HCEC 1CT (cell line): ENCODE data around the gene LRP1.

Experiments used
- DNase-seq: peaks from one replicate; pipeline ENCODE4 v3.0.0-alpha.2; 2017

The LRP1 gene

DNA sequence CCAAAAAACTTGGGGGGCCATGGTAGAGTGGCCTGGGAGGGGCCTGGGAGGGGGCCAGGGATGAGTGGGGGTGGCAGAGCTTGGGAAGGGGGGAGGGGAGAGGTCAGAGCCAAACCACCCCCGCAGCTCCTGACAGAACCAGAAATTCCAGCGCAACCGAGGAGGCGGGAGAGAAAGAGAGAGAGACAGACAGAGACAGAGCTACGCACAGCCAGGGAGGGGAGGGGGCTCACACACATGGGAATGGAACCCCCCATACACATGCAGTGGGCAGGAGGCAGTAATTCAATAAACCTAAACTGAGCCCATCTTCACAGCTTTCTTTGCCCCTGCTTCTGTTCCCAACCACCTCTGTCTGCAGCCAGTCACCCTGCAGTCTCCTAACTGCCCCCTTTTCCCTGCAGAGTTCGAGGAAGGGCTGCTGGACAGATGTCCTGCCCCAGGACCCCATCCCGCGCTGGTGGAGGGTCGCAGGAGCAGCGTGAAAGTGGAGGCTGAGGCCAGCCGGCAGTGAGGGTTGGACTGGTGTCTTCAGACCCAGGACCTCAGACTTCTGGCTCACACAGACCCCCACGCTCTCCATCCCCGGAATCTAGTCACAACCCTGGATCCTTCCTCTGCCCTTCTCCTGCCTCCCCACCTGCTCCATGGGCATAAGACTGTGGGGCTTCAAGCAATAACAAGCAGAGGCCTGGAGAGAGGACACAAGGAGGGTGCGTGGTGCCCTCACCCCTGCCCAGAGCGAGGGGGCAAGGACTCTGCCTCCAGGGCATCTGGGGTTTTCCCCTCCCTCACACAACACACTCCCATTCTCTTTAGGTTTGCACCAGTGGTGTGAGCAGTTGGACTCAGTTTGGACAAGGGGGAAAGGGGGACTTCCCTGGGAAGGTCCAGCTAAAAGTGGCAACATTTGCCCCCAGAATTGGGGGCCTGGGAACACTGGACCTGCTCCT lies 33.8 kb upstream of the LRP1 start:
- no peak for DNase-seq

DNA sequence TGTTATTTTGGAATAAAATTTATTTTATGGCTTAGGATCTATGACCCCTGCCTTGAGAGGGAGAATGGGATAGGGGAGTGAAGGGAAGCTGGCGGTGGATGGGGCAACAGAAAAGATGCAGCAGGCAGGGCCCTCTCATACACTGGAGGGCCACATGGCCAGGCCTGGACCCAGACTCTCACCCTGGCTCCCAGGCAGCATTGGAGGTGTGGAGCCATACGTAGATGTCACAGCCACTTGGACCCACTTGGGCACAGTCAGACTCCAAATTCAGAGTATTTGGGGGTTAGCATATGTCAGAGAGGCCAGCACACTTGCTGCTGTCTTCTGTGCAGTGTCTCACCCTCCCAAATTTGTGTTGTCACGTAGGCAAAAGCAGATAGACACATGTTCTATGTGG lies 32.8 kb upstream of the LRP1 start:
- DNase-seq: peak; percentile 2

DNA sequence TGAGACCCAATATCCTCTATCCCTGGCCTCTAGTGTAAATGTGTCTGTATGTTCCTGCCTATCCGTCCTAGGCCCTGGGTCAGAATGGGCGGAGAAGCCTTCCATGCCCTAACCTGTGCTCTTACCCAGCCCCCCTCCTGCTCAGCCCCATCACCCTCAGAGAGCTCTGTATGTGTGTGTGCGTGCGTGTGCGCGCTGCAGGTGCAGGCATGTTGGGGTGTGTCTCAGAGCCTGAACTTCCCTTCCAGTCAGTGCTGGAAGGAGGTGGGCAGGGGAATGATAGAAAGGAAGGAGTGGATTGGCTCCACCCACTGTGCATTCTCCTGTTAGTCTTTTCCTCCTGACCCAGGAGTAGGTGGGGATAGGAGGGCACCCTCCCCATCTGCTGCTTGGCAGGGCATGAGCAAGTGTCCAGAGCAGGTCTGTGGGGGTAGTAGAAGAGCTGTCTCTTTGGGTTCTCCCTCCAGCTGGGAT lies 32.1 kb upstream of the LRP1 start:
- DNase-seq: peak; percentile 13

DNA sequence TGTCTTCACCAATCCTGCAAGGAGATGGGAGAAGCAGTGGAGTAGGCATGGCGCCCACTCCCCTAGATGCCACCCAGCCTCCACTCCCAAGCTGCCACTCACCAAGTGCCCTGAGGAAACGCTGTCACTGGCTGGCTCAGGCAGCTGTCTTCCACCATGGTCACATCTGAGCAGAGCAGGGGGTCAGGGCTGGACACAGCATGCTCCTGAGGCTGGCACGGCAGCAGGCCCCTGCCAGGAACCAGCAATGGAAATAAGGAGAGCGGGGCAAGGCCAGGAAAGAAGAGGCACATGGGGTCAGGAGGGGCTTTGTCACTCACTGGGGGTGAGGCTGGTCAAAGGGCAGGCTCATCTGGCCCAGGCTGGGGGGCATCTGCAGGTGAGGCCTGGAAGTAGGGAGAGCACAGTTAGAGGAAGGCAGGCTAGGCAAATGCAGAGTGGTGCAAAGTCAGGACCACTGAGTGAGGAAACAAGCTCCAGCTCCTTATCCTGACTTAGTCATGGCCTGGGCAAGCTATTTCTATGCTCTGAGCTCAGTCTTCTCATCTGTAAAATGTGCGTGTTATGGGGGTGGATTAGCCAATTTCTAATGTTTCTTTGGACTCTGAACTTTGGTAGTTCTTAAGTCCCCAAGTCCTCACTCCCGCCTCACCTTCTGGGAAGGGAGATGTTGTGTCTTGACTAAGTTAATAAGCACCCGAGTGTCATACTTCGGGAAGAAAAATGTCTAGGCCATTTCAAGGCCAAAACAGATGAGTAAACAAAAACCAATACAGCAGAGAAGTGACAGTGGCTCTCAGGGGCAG lies 31.3 kb upstream of the LRP1 start:
- DNase-seq: no peak

DNA sequence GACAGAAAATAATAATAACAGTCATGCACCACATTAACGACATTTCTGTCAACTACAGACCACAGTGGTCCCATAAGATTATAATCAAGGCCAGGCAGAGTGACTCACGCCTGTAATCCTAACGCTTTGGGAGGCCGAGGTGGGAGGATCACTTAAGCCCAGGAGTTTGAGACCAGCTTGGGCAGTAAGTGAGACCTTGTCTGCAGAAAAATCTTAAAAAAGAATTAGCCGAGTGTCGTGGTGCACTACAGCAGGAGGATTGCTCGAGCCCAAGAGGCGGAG lies 30.8 kb upstream of the LRP1 start:
- DNase-seq: no peak

DNA sequence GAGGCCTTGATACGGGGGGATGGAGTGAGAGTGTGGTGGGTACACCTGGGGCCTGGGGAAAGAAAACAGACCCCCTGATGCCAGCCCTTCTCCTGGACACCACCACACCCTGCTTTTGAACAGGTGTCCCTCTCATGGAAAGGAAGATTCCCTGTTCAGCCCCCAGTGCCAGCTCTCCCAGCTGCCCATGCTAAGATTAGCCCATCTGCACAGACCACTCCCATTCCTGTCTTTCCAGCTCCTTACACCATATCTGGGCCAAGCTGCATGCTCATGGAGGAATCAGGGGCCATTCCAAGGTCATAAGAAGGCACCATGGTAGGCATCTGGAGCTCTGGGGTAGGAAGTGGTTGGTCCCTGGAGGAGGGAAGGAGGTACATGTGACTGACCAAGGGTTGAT lies 29.7 kb upstream of the LRP1 start:
- DNase-seq: no peak

DNA sequence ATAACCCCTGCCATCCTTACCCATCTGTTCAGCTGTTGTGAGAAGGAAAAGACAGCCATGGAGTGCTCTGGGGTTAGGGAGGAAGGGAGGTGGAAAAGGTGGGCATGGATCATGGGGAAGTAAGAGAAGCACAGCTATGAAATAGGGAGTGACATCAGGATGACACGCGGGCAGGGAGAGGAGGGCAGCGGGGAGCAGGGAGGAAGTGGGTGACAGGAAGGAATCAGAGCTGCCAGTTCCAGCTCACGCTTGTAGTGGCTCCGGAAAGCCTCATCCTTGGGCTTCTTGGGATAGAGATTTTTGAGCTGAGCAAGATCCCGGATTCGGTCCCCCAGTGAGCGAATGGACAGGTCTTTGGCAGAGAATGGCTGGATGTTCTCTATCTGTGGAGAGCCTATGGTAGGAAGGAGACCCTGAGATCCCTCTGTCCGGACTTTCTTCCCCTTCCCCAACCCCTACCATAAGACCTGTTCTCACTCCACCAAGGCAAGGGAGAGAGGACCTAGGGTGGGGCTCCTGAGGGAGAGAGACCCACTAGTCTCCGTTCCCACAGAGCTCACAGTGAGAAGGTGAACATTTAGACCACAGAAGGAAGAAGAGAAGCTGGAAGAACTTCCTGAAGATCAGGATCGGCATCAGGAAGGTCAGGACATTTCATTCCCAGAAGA lies 29.1 kb upstream of the LRP1 start:
- no peak for DNase-seq

DNA sequence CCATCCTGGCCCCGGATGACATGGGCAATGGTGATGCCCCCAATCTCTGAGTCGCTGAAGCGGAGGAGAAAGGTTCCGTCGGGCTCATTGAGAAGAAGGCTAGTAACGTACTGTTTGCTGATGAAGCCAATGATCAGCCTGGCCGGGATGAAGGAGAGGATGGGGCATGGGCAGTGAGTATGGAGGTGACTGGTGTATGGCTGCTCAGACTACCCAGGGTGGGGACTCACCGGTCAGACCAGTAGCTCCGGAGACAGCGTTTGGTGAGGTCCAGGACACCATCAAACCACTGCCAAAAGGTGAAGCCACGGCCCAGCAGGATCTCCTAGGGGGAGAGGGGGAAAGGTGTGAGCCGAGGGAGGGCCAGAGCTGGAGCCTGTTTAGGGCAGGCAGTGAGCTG lies 28.5 kb upstream of the LRP1 start:
- DNase-seq: no peak

DNA sequence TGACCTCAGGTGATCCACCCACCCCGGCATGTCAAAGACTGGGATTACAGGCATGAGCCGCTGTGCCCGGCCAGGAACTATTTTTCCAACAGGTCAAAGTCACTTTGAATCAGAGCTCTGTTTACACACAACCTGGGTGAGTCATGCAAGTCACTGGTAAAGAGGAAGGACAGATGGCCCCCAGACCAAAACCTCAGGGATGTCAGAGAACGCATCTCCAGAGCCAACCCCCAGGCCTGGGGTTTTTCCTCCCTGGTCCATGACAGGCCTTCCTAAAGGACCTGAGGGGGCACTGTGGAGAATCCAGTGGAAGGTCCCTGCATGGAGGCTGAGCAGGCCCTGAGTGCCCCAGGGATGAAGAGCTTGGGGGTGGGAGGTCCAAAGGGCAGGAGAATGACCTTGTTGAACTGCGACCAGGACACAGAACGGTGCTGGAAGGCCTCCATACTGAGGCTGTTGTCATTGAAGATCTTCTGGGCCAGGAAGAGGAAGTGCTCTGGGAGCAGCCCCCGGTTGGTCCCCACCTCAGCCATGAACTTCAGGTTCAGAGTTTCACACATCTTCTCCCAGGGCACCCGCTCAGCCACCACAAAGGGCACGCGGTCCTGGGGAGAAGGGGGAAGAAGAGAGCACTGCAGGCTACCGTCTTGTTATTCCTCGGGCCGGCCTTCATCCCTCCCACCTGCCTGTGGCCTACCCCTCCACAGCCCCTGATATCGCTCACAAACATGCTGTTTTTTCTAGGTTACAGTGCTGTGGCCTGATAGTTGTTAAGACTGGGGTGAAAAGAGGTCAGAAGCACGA lies 26.2 kb upstream of the LRP1 start:
- no peak for DNase-seq

DNA sequence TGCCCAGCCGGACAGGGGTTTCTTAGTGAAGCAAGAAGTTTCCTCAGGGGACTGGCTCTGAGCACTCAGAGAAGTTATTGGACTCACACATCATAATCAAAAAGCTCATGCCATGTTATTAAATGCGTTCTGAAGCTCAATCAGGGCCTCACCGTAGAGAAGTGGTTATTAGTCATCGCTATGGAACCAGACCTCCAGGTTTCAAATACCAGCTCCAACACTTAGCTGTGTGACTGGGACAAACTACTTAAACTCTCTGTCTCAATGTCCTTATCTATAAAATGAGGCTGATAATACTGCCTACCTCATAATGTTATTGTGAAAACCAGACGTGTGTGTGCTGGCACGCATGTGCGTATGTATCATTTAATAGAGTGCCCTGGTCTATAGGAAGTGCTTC lies 24.4 kb upstream of the LRP1 start:
- DNase-seq: no peak

DNA sequence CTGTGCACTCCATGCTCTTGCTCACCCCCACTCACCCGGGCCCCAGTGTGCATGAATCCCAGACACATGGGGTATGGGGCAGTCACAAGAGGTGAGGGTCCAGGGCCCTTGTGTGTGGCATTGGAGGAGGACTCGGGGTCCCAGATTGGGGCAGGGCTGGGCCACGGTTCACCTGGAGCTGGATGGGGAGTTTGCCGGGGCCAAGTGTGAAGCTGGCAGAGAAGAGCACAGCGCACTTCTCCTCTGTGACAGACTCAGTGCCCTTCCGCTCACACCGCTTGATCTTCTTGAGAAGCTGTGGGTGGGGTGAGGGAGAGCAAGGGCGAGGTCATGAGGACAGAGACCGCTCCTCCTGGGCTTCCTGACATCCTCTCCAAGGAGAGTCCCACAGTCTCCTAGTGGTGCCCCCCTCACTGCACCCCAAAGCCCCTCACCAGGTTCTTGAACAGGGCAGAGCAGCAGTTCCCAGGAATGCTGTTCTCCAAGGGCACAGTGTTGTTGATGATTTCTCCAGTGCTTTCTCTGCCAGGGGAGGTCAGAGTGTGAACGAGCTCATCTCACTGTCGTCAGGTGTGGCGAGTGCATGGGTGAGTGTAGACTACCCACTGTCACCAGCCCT lies 23.9 kb upstream of the LRP1 start:
- no peak for DNase-seq

DNA sequence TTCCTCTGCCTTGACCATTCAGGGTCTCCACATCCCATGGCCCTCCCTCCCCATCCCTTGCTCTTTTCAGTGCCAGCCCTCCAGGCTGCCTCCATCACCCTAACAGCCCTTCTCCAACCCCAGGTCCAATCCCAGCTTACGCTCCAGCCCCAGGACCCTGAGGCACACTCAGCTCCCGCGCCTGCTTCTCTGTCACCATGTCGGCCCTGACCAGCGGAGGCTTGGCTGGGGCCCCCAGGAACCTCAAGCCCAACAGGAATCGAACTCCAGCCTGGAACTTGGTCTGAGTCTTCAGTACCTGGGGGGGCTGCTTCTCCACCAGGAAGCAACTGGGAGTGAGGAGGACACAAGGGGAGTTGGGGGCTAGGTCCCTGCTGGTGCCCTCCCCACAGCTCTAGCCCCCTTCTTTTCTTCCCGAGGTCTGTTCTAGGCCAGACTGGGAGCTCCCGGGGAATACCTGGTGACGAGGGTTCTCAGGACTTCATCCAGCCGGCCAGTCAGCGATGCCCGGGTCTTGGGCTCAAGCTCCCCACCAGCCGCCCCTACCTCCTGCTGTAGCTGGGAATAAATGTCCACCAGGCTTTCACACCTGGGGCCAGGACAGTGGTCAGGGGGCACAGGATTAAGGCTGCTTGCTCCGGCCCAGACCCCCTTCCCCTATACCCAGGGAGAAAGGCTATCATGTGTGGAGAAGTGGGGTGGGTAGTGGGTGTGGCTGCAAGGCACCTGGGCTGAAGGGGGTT lies 23.1 kb upstream of the LRP1 start:
- DNase-seq: no peak

DNA sequence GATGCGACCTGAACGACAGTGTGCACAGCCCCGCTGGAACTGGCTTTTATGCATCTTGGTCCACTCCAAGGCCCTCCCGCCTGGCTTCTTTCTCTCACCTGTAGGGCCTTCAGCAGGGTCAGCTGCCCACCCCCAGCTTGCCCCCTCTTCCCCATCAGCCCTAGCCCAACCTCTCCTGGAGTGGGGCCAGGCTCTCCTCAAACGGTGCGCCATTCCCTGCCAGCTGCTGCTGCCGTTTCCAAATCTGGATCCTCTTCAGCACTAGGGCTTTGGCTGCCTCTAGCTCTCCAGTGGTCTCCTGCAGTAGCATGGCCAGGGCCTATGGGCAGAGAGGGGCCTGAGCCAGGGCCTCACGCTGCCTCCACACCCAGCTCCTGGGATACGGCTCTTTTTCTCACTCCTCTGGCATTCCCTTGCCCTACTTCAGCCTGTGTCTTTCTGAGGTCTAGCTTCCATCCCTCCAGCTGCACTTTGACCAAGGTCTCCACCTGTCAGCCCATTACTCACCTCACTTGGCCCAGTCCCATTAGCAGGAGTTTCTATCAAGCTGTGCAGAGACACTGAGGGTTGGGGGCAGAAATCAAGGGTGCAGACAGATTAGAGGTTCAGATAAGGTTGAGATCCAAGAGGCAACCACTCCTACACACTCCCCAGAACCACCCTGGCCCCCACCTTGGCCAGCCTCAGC lies 22.1 kb upstream of the LRP1 start:
- DNase-seq: no peak

DNA sequence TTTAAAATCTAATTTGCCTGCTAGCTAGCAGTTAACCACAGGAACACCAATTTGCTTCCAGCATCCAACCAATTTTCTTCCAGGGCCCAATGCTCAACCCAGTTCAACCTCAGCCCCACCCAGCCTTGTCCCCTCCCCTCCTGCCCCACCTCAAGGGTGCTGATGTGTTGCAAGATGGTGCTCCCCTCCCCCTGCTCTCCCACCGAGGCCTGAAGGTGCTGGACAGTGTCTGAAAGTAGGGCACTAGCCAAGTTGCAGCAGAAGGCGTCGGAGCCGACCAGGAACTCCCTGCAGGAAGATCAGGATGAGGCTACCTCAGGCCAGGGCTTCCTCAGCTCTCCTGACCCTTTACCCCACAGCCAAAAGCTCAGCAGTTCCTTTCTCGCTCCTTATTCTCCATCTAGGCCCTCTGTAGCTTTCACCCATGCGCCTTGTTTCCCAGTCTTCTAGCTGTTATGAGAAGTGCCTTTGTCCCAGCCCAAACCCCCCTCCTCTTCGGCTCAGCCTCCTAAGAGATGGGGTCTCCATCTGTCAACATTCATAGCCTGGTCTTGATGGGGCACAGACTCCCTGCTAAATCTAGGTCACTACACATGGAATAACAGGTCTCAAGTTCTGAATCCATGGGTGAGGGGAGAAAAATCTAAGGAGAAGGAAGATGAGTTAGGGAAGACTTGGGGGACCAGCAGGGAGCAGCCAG lies 20.7 kb upstream of the LRP1 start:
- no peak for DNase-seq

DNA sequence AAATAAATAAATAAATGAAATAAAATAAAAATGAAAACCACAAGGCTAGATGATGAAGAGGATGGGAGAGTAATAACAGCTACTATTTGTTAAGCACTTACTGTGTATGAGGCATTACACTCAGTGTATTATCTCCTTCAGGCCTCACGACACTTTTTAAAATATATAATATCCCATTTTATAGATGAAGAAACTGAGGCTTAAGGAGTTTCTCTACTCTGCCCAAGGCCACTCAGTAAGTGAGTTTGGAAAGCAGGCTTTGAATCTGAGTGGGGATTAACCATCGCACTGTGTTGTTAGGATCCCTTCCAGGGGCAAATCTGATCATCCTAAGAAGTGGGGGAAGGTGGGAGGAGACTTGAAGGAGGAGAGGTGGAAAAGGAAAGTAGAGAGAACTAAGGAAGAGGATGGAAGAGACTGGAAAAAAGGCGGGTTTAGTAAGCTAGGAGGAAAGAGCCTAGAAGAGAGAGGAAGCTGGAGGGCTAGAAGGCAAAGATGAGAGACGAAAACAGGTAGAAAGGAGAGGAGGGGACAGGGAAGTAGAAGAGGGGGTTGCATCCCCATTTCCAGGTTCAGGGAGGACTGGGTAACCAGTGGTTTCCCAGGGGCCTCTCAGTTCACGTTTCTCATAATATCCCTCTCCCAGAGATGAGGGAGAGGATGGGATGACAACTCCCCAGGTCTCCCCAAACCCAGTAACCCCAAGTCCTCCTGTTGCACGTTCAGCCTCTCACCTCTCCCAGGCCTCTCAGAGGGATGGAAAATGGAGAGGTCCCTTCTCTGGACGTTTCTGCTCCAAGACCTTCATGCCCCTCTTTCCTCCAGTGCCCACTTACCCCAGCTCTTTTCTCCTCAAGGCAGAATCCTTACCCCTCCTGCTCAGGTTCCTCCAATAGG lies 18.8 kb upstream of the LRP1 start:
- no peak for DNase-seq

DNA sequence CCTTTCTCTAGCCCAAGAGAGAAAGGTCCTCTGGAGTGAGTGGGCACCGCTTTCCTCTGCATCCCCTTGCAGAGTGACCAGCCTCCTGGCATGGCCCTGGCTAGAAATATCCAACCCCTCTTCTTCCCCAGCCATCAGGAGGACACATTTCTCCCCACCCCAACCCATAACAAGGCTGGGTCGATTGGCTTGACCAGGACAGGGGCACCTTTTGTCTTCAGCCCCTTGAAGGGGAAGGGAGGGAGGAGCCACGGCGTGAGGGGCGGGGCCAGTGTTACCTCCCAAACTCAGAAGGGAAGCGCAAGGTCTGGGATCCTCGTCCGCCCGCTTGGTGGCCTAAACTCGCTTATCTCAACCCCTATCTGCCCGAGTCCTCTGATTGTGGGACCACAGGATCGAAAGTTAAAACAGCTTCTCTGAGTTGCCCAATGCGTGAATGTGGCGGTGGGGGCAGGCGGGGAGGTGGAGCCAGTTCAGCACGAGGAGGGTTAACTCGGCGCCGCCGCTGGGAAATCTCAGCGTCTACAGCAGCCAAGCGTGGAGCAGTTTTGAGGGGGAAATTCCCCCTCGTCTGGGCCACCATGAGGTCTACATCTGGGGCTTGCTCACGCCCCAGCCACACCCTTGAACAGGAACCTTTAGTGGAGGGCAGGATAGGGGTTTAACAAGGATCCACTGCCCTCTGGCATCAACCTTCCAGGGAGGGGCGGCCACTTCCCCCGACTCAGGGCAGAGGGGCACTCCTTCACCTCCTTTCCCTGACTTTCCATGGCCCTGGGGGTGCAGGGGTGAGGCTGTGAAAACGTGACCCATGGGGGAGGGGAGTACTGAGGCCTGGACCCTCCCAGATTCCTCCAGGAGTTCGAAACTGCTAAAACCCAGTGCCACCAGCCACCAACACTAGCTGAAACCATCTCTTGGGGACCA lies 17.9 kb upstream of the LRP1 start:
- peak; percentile 54 for DNase-seq

DNA sequence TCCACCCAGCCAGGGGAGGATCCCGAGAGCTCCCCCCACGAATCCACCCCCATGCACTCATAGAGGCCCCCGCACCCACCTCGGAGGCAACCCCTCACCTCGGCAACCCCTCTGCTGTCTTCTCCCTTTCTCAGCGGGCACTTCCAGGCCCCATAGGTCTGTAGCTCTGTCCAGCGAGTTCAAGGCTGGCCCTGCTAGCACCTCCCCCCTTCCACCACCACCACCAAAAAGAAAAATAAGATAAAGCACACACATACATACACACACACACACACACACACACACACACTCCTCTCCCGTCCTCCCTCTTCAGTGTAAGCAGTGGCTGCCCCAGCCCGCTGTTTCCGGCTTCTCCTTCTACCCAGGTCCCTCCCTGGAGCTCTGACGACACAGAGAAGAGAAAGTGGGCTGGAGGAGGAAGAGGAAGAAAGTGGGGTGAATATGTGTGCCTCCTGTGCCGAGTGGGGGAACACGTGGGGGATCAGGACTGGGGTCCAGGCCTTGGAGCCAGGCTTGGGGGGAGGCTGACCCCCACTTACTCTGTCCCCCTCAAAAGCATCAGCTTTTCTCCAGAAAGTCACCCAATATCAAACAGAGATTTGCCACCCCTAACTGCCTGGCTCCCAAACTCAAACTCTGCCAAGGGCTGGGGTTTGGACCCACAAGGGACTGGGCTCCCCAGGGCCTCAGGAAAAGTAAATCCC lies 17.1 kb upstream of the LRP1 start, which contains the start of gene STAT6:
STAT6 (minus strand) TSS at position 332 of the 704 bp plus-strand sequence. CDS start 3,084 bp downstream, outside the sequence.
- peak; percentile 82 for DNase-seq
